Measurements from ENCODE around the gene MX2.
"Not testable (repeated sequence)": the region's sequence is repeated elsewhere in the genome, so short reads cannot be mapped to it uniquely, and the experiment has no call there.

MX2 gene, protein sequence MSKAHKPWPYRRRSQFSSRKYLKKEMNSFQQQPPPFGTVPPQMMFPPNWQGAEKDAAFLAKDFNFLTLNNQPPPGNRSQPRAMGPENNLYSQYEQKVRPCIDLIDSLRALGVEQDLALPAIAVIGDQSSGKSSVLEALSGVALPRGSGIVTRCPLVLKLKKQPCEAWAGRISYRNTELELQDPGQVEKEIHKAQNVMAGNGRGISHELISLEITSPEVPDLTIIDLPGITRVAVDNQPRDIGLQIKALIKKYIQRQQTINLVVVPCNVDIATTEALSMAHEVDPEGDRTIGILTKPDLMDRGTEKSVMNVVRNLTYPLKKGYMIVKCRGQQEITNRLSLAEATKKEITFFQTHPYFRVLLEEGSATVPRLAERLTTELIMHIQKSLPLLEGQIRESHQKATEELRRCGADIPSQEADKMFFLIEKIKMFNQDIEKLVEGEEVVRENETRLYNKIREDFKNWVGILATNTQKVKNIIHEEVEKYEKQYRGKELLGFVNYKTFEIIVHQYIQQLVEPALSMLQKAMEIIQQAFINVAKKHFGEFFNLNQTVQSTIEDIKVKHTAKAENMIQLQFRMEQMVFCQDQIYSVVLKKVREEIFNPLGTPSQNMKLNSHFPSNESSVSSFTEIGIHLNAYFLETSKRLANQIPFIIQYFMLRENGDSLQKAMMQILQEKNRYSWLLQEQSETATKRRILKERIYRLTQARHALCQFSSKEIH

GRCh38 chr21:41361786-41362604 is at the start of gene MX2:
Gene MX2, plus strand, starts transcription at chr21:41362027. Its CDS starts 14,880 bp downstream, at chr21:41376907.
- in situ Hi-C loops (cut with HindIII; ENCODE audit: low pct_unique_long_range_greater_than_20kb, low sequenced_read_pairs) = no loop called here
- no peak for TF ChIP-seq JUND (IDR thresholded peaks at IDR 0.05; ENCODE audit: low read depth)
- DNase-seq (ENCODE audit: low read depth in 1 of 2, low spot score in 1 of 2) = no peak

DNA sequence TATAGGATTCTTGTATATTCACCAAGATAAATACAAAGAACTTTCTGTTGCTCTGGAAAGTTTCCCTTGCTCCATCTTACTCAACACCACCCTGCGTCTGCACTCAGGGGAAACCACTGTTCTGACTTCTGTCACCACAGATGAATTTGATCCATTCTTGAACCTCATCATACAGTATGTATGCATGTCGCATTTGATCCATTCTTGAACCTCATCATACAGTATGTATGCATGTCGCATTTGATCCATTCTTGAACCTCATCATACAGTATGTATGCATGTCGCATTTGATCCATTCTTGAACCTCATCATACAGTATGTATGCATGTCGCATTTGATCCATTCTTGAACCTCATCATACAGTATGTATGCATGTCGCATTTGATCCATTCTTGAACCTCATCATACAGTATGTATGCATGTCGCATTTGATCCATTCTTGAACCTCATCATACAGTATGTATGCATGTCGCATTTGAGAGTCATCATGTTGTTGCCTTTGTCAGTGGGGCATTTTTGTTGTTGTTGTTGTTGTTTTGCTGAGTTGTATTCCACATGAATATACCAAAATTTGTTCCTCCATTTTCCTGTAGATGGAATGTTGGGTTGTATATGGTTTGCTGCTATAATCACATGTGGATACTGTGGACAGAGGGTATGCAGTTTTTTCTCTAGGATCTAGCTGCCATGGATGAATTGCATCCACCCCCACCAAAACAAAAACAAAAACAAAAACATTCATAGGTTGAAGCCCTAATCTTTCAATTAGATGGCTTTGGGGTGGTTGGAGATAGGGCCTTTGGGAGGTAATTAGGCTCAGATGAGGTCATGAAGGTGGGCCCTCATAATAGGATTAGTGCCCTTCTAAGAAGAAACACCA is 48.3 kb upstream of the MX2 start:
- DNase-seq (ENCODE audit: low read depth in 1 of 2, low spot score in 1 of 2); in situ Hi-C loops (cut with HindIII; ENCODE audit: low pct_unique_long_range_greater_than_20kb, low sequenced_read_pairs): not testable (repeated sequence)

DNA sequence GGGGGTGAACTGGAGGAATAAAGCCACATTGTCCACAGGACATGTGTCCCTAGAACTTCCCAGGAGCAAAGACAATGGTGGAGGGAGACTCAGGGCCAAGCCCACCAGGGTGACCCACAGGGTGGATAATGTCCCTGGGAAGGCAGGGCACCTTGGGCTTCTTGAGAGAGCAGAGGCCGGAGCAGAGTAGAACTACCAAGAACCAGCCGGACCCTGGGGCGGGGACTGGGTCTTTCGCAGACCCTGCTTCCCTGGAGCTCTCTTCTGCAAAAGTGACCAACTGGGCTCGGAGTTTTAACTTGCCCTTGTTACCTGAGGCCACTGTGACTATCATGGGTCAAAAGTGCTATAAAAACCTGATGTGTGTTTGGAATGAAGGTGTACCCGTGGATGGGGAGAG is 46.1 kb upstream of the MX2 start:
- in situ Hi-C loops (cut with HindIII; ENCODE audit: low pct_unique_long_range_greater_than_20kb, low sequenced_read_pairs) = no loop called here

DNA sequence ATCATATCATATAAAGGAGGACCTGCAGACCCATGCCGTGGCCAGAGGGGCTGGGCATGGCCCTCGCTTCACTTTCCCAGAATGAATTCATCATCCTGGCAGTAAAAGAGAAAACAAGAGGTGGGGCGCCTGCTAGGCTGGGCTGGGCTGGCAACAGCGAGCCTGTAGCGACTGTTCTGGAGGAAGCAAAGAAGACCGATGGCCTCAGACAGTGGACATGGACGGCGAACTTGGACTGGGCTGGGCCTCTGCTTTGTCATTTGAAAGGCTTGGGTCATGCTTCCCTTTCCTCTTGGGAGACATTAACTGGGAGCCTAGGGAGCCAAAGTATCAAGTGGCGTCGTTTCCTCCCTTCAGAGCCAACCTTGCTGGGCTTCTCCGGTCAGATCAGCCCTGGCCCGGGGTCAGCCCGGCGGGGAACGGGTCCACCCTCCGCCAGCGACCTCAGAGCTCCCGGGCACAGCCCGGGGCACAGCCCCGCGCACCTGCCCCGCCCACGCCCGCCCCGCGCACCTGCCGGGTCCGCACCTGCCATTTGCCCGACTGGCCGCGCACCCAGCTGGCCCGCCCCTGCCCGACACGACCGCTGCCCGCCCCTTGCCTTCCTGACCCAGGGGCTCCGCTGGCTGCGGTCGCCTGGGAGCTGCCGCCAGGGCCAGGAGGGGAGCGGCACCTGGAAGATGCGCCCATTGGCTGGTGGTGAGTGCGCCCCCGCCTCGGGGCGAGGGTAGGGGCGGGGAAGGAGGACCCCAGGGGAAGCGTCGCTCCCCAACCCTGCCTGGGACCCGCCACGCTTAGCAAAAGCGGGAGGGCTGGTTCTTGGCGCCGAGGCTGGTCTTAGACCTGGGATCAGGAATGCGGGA is 45.4 kb upstream of the MX2 start, which contains the start of gene FAM3B:
FAM3B (plus strand) TSS at position 602 of the 863 bp plus-strand sequence; CDS start at position 681, 79 bp downstream.
- in situ Hi-C loops (cut with HindIII; ENCODE audit: low pct_unique_long_range_greater_than_20kb, low sequenced_read_pairs) = no loop called here
- no peak for TF ChIP-seq JUND (IDR thresholded peaks at IDR 0.05; ENCODE audit: low read depth)
- DNase-seq (ENCODE audit: low read depth in 1 of 2, low spot score in 1 of 2) = no peak

More for the DNA sequence above, 46.1 kb upstream of the MX2 start:
- TF ChIP-seq JUND (IDR thresholded peaks at IDR 0.05; ENCODE audit: low read depth) = no peak
- DNase-seq (ENCODE audit: low read depth in 1 of 2, low spot score in 1 of 2) = no peak

DNA sequence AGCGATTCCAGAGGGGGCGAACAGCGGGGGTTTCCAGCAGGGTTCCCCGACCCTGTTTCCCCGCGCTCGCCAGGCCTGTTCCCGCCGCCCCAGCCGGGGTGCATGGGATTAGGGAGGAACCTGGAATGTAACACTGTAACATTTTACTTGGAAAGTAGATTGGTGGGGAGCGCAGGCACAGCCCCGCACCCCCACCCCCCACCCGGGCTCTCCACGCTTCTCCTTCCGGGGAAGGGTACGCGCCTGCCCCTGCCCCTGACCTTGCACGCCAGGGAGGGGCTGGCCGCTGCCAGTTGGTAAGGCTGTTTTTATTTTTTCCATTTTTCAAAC is 44.8 kb upstream of the MX2 start:
- in situ Hi-C loops (cut with HindIII; ENCODE audit: low pct_unique_long_range_greater_than_20kb, low sequenced_read_pairs) = no loop called here
- no peak for DNase-seq (ENCODE audit: low read depth in 1 of 2, low spot score in 1 of 2)
- no peak for TF ChIP-seq JUND (IDR thresholded peaks at IDR 0.05; ENCODE audit: low read depth)

GRCh38 chr21:41317458-41317857 is 44.4 kb upstream of the MX2 start:
- no peak for TF ChIP-seq JUND (IDR thresholded peaks at IDR 0.05; ENCODE audit: low read depth)

DNA sequence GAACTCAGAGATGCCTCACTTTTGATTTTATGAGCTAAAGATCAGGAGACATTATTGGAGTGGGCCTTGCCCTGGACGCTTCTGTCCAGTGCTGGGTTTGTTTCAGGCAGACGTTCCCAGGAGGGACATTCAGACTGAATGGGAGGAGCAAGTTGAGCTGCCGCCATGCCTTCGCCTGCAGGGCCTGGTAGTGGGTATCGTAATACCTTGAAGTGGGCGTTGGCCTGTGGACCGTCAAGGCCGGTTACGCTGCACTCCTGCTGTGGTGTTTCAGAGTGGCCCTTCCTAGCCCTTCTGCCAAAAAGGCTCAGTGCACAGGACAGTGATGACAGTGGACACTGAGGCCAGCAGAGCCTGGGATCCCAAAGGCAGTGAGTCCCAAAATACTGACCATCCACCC is 43.6 kb upstream of the MX2 start:
- TF ChIP-seq JUND (IDR thresholded peaks at IDR 0.05; ENCODE audit: low read depth) = no peak
- in situ Hi-C loops (cut with HindIII; ENCODE audit: low pct_unique_long_range_greater_than_20kb, low sequenced_read_pairs) = no loop called here
- DNase-seq (ENCODE audit: low read depth in 1 of 2, low spot score in 1 of 2) = no peak

More at GRCh38 chr21:41317458-41317857, 44.4 kb upstream of the MX2 start:
- no peak for DNase-seq (ENCODE audit: low read depth in 1 of 2, low spot score in 1 of 2)
- in situ Hi-C loops (cut with HindIII; ENCODE audit: low pct_unique_long_range_greater_than_20kb, low sequenced_read_pairs) = no loop called here

GRCh38 chr21:41319273-41319672 is 42.6 kb upstream of the MX2 start:
- no peak for TF ChIP-seq JUND (IDR thresholded peaks at IDR 0.05; ENCODE audit: low read depth)
- in situ Hi-C loops (cut with HindIII; ENCODE audit: low pct_unique_long_range_greater_than_20kb, low sequenced_read_pairs) = no loop called here
- no peak for DNase-seq (ENCODE audit: low read depth in 1 of 2, low spot score in 1 of 2)

DNA sequence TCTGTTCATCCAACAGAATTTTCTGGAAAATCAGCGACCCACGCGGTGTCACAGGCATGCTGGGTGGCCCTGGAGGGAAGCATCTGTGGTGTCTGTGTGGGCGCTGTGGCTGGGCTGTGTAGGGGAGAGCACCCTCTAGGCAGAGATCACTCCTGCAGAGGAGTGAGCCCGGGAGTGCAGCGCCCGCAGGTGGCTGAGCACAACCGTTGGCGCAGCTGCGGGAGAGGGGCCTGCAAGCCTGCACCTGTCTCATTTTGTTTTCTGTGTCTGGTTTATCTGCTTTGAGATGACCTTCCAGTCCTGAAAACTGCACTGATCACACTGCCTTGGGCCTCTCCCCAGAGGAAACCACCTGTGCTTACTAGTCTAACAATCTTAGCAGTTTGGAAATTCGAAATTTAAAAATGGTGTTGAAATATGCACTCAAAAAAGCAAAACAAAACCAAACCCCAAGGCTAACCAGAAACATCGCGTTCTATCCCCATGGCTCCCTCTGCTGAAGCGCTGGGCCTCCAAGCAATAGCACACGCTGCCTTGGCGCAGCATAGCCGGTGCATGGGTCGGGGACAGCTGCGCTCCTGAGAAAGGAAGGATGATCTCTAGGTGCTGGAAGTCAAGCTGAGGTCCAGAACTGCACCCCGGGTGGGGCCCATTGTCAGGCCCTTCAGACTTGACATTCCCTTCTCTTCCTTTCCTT is 40.5 kb upstream of the MX2 start:
- TF ChIP-seq JUND (IDR thresholded peaks at IDR 0.05; ENCODE audit: low read depth) = no peak
- DNase-seq (ENCODE audit: low read depth in 1 of 2, low spot score in 1 of 2) = no peak
- in situ Hi-C loops (cut with HindIII; ENCODE audit: low pct_unique_long_range_greater_than_20kb, low sequenced_read_pairs) = no loop called here

GRCh38 chr21:41321908-41322495 is 39.8 kb upstream of the MX2 start:
- in situ Hi-C loops (cut with HindIII; ENCODE audit: low pct_unique_long_range_greater_than_20kb, low sequenced_read_pairs) = no loop called here
- TF ChIP-seq JUND (IDR thresholded peaks at IDR 0.05; ENCODE audit: low read depth) = no peak
- peak in 1 of 2 experiments; percentile 68 for DNase-seq (ENCODE audit: low read depth in 1 of 2, low spot score in 1 of 2)
